HCT116 (cell line): ENCODE data around the gene TAF8. TPM values are rescaled to one million over a fixed set of nuclear protein-coding genes. Genes with fewer than 3 reads are reported as not detected.

ENCODE experiments used
- ATAC-seq: fragments of 200-7000 bp; cut with Tn5 transposase; 2 replicates; pipeline ENCODE4 v1.9.1; 2020; ENCODE audit warnings: mild to moderate bottlenecking, moderate library complexity
- BruUV-seq: library from RNA; stranded (reverse); fragments of 400-500 nt; replicated peaks from 2 replicates; lab custom pipeline; 2021; lab: Mats Ljungman, UMichigan
- CTCF ChIA-PET: fragments of 300-600 bp; sonication (Branson Sonifier 250); formaldehyde crosslinking; loops from one replicate; lab custom pipeline; 2021; ENCODE audit warnings: antibody characterized with exemption; lab: Charles Lee
- POLR2A ChIA-PET: fragments of 300-600, 350-600 bp; sonication (Branson Sonifier 250); formaldehyde crosslinking; loops from one replicate; lab custom pipeline; 2021; ENCODE audit warnings: antibody characterized with exemption; lab: Charles Lee
- RAD21 ChIA-PET, 2 experiments: fragments of 300-600 bp; sonication (Branson Sonifier 250); formaldehyde crosslinking; loops; one replicate each; lab custom pipeline; 2023; ENCODE audit warnings: low total read pairs in 2 of 2; ENCODE audit not compliant: uncharacterized antibody in 2 of 2, unreplicated experiment in 2 of 2, low non-redundant PET in 1 of 2; lab: Charles Lee
- DNase-seq: peaks from one replicate; pipeline ENCODE4 v3.0.0-alpha.2; 2010; ENCODE audit warnings: low read depth, low spot score
- H2AFZ ChIP-seq: fragments of 200-600 bp; shearing (Covaris generic), sonication (generic); 2 replicates; pipeline ENCODE4 v1.6.1; 2017; ENCODE audit warnings: low read depth, mixed run types, mixed read lengths, antibody characterized with exemption, low read length; ENCODE audit not compliant: poor library complexity, severe bottlenecking
- H3K27ac ChIP-seq: 2 replicates; pipeline ENCODE4 v1.5.1; 2012; ENCODE audit warnings: low read depth, low read length
- H3K27me3 ChIP-seq: fragments of 200-600 bp; sonication (generic); 2 replicates; pipeline ENCODE4 v1.6.1; 2016; ENCODE audit warnings: mixed run types, low read length, mixed read lengths; ENCODE audit not compliant: insufficient read depth
- H3K36me3 ChIP-seq, 2 experiments: fragments of 200-500 bp in 1 of 2; fragments of 200-600 bp in 1 of 2; sonication (Bioruptor generic) in 1 of 2; sonication (generic) in 1 of 2; 2 replicates each; pipeline versions ENCODE4 v1.5.1 to v1.6.1; 2014 to 2016; ENCODE audit warnings: low read length in 2 of 2, inconsistent platforms in 1 of 2, mixed read lengths in 1 of 2, mixed run types in 1 of 2; ENCODE audit not compliant: insufficient read depth in 2 of 2, control insufficient read depth in 1 of 2
- H3K4me1 ChIP-seq, 2 experiments: fragments of 200-600 bp in 1 of 2; sonication (generic) in 1 of 2; 2 replicates each; pipeline versions ENCODE4 v1.5.1 to v1.6.1; 2012 to 2017; ENCODE audit warnings: low read length in 2 of 2, inconsistent platforms in 1 of 2, mild to moderate bottlenecking in 1 of 2, mixed read lengths in 1 of 2, mixed run types in 1 of 2, moderate library complexity in 1 of 2; ENCODE audit not compliant: insufficient read depth in 2 of 2, control insufficient read depth in 1 of 2
- H3K4me2 ChIP-seq: fragments of 200-600 bp; sonication (generic); 2 replicates; pipeline ENCODE4 v1.6.1; 2017; ENCODE audit warnings: mixed run types, low read length, mixed read lengths
- H3K4me3 ChIP-seq, 2 experiments: fragments of 200-600 bp in 1 of 2; sonication (generic) in 1 of 2; replicated peaks in 1 of 2; 2 replicates each; pipeline ENCODE4 v1.5.1; 2011 to 2016; ENCODE audit warnings: low read length in 2 of 2, control low read depth in 1 of 2, low read depth in 1 of 2, mild to moderate bottlenecking in 1 of 2, mixed read lengths in 1 of 2, mixed run types in 1 of 2
- H3K79me2 ChIP-seq: fragments of 200-600 bp; sonication (generic); 2 replicates; pipeline ENCODE4 v1.6.1; 2017; ENCODE audit warnings: mild to moderate bottlenecking, mixed run types, low read length, moderate library complexity, mixed read lengths; ENCODE audit not compliant: insufficient read depth
- H3K9ac ChIP-seq: fragments of 200-600 bp; sonication (generic); 2 replicates; pipeline ENCODE4 v1.6.1; 2016; ENCODE audit warnings: low read length, mixed read lengths
- H3K9me2 ChIP-seq: fragments of 200-600 bp; sonication (generic), shearing (Covaris generic); 2 replicates; pipeline ENCODE4 v1.6.1; 2017; ENCODE audit warnings: mixed run types, mild to moderate bottlenecking, moderate library complexity; ENCODE audit not compliant: insufficient read depth
- H3K9me3 ChIP-seq, 2 experiments: fragments of 200-500 bp in 1 of 2; fragments of 200-600 bp in 1 of 2; sonication (Bioruptor generic) in 1 of 2; sonication (generic) in 1 of 2; 2 replicates each; pipeline ENCODE4 v1.6.1; 2014 to 2017; ENCODE audit warnings: low read length in 2 of 2, mixed read lengths in 2 of 2, inconsistent platforms in 1 of 2, low read depth in 1 of 2, mild to moderate bottlenecking in 1 of 2, mixed run types in 1 of 2, moderate library complexity in 1 of 2; ENCODE audit not compliant: control insufficient read depth in 1 of 2, insufficient read depth in 1 of 2
- H4K20me1 ChIP-seq: fragments of 200-600 bp; sonication (generic), shearing (Covaris generic); 2 replicates; pipeline ENCODE4 v1.6.1; 2017; ENCODE audit warnings: mixed run types, mild to moderate bottlenecking, moderate library complexity; ENCODE audit not compliant: insufficient read depth
- CBX3 ChIP-seq: IDR thresholded peaks from 2 replicates; pipeline ENCODE4 v1.6.1; 2012; ENCODE audit warnings: low read depth
- CEBPB ChIP-seq: IDR thresholded peaks from 2 replicates; pipeline ENCODE4 v1.6.1; 2012; ENCODE audit warnings: low read depth
- EGR1 ChIP-seq: IDR thresholded peaks from 2 replicates; pipeline ENCODE4 v1.6.1; 2012; ENCODE audit warnings: low read depth
- ELF1 ChIP-seq: IDR thresholded peaks from 2 replicates; pipeline ENCODE4 v1.6.1; 2012; ENCODE audit warnings: low read depth, borderline replicate concordance
- EZH2 ChIP-seq: fragments of 200-600 bp; sonication (generic); IDR thresholded peaks from 2 replicates; pipeline ENCODE4 v1.6.1; 2017; ENCODE audit warnings: antibody characterized with exemption, mixed run types
- JUND ChIP-seq: IDR thresholded peaks from 2 replicates; pipeline ENCODE4 v1.6.1; 2012
- POLR2A ChIP-seq: IDR thresholded peaks from 2 replicates; pipeline ENCODE4 v1.7.0; 2011; ENCODE audit warnings: borderline replicate concordance; ENCODE audit not compliant: insufficient read depth, insufficient read length; ENCODE audit errors: extremely low read depth
- POLR2AphosphoS5 ChIP-seq: IDR thresholded peaks from 2 replicates; pipeline ENCODE4 v1.6.1; 2011; ENCODE audit warnings: mild to moderate bottlenecking, low read depth, low read length, moderate library complexity
- SIN3A ChIP-seq: IDR thresholded peaks from 2 replicates; pipeline ENCODE4 v1.6.1; 2012; ENCODE audit warnings: low read depth
- SP1 ChIP-seq: IDR thresholded peaks from 2 replicates; pipeline ENCODE4 v1.6.1; 2012; ENCODE audit warnings: low read depth
- SRF ChIP-seq: IDR thresholded peaks from 2 replicates; pipeline ENCODE4 v1.6.1; 2012; ENCODE audit warnings: low read depth
- YY1 ChIP-seq: IDR thresholded peaks from 2 replicates; pipeline ENCODE4 v1.6.1; 2011; ENCODE audit warnings: low read length, low read depth, moderate library complexity, mild to moderate bottlenecking; ENCODE audit not compliant: insufficient replicate concordance; ENCODE audit errors: extremely low read depth
- ZFX ChIP-seq: fragments of 450-650 bp; IDR thresholded peaks from 2 replicates; pipeline ENCODE4 v1.6.1; 2017
- intact Hi-C: fragments of 100-400 bp; cut with micrococcal nuclease; formaldehyde crosslinking; loops from 2 replicates; pipeline ENCODE4 v1.10.0; 2022
- total RNA-seq: library from RNA; stranded (reverse); gene quantifications from one replicate; pipeline ENCODE4 v1.2.1, GENCODE V29; 2021; ENCODE audit not compliant: unreplicated experiment
- TF ChIP-seq, protein P1 (sequence below), 3 experiments: fragments of 200-600 bp in 1 of 3; sonication (generic) in 1 of 3; IDR thresholded peaks in 2 of 3; conservative IDR thresholded peaks in 1 of 3; 2 replicates each; pipeline ENCODE4 v1.5.1; 2012 to 2017; ENCODE audit warnings: low read depth in 2 of 3, low read length in 2 of 3, antibody characterized with exemption in 1 of 3, borderline replicate concordance in 1 of 3, control low read depth in 1 of 3, mild to moderate bottlenecking in 1 of 3, mixed read lengths in 1 of 3, mixed run types in 1 of 3, moderate library complexity in 1 of 3; ENCODE audit not compliant: insufficient read depth in 1 of 3

TAF8 gene
- total RNA-seq, 1 experiment from 2014 or later: 29.5 TPM

- TF ChIP-seq, protein P1, sequence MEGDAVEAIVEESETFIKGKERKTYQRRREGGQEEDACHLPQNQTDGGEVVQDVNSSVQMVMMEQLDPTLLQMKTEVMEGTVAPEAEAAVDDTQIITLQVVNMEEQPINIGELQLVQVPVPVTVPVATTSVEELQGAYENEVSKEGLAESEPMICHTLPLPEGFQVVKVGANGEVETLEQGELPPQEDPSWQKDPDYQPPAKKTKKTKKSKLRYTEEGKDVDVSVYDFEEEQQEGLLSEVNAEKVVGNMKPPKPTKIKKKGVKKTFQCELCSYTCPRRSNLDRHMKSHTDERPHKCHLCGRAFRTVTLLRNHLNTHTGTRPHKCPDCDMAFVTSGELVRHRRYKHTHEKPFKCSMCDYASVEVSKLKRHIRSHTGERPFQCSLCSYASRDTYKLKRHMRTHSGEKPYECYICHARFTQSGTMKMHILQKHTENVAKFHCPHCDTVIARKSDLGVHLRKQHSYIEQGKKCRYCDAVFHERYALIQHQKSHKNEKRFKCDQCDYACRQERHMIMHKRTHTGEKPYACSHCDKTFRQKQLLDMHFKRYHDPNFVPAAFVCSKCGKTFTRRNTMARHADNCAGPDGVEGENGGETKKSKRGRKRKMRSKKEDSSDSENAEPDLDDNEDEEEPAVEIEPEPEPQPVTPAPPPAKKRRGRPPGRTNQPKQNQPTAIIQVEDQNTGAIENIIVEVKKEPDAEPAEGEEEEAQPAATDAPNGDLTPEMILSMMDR (IDR thresholded peaks at IDR 0.05 in 2 of 3, conservative IDR thresholded peaks at IDR 0.05 in 1 of 3; ENCODE audit: borderline replicate concordance in 1 of 3, insufficient read depth in 1 of 3, low read depth in 2 of 3, low read length in 2 of 3): no peak
- TF ChIP-seq CEBPB (no peak), JUND (no peak), EZH2 (no peak), CBX3 (no peak), SIN3A (no peak), POLR2A (no peak), ZFX (no peak)
Measured at GRCh38 chr6:42093582-42094329, 43.4 kb downstream of the TAF8 start (continued).

GRCh38 chr6:42095094-42095493 is 44.8 kb downstream of the TAF8 start:
- TF ChIP-seq SRF (no peak), YY1 (no peak), EGR1 (no peak), EZH2 (no peak), SIN3A (no peak), SP1 (no peak), JUND (no peak), POLR2AphosphoS5 (no peak), ELF1 (no peak)
- TF ChIP-seq, all 23 proteins: peak for 0
- H3K4me1 ChIP-seq: peaks cover 29 to 54% of the 10 kb centered on the region in 2 experiments
- RAD21 ChIA-PET: interaction anchor here in 1 of 2 experiments (0.9 kb wide), 1 partner anchor 120 kb away, joined by 4 read pairs; no protein-coding TSS in a partner anchor
- H3K79me2 ChIP-seq: no peaks in the 10 kb centered on the region
- CTCF ChIA-PET: interaction anchor here (1.7 kb wide), 1 partner anchor 42 kb away, joined by 6 read pairs; no protein-coding TSS in a partner anchor
- H3K36me3 ChIP-seq: no peaks in the 10 kb centered on the region
- no peak overlapping the region for H3K27ac ChIP-seq
- no peaks in the 10 kb centered on the region for H3K9me3 ChIP-seq
- H3K4me2 ChIP-seq: peak overlapping the region; percentile 41
- no TSS peak for BruUV-seq
- no peaks in the 10 kb centered on the region for H3K27me3 ChIP-seq
- no peak for ATAC-seq
- DNase-seq: no peak
- intact Hi-C loops: no loop called here
- H3K9me2 ChIP-seq: no peaks in the 10 kb centered on the region
- no peak overlapping the region for H2AFZ ChIP-seq
- H3K9ac ChIP-seq: no peak overlapping the region
- no peaks in the 10 kb centered on the region for H4K20me1 ChIP-seq
- H3K4me3 ChIP-seq: no peak overlapping the region
- POLR2A ChIA-PET: no interaction called here
